K562 (cell line): ENCODE results near the gene PARD6B. TPM values are rescaled to one million over a fixed set of nuclear protein-coding genes. Genes with fewer than 3 reads are reported as not detected.

ENCODE experiments used
- ATAC-seq: fragments of 200-7000 bp; cut with Tn5 transposase; 3 replicates; pipeline ENCODE4 v1.9.1; 2020; ENCODE audit warnings: moderate library complexity
- BruUV-seq: library from RNA; stranded (reverse); fragments of 400-500 nt; replicated peaks from 2 replicates; lab custom pipeline; 2021; lab: Mats Ljungman, UMichigan
- CTCF ChIA-PET: fragments of 300-600 bp; formaldehyde crosslinking; extraction: SDS; loops from one replicate; lab custom pipeline; 2021; ENCODE audit warnings: low intra/inter-chr PET ratio; lab: Yijun Ruan, JAX
- POLR2A ChIA-PET: fragments of 300-600, 350-650 bp; sonication (Branson Sonifier 250); formaldehyde crosslinking; extraction: SDS; loops from one replicate; lab custom pipeline; 2021; ENCODE audit warnings: antibody characterized with exemption, inconsistent platforms; lab: Yijun Ruan, JAX
- DNase-seq, 4 experiments: peaks; one replicate each; pipeline versions ENCODE4 v3.0.0 to v3.0.0-alpha.2; 2011 to 2018; ENCODE audit warnings: low spot score in 3 of 4, mixed read lengths in 3 of 4; ENCODE audit errors: extremely low read depth in 1 of 4
- FAIRE-seq: peaks from 2 replicates; lab custom pipeline; 2011; peaks lifted over from hg19 to GRCh38; lab: Jason Lieb, UNC
- H2AFZ ChIP-seq: 2 replicates; pipeline ENCODE4 v1.6.0; 2011; ENCODE audit warnings: low read depth, low read length, control low read depth, inconsistent platforms
- H3K27ac ChIP-seq: fragments of 200-600 bp; 3 replicates; pipeline ENCODE4 v1.8.0; 2011; ENCODE audit warnings: low read depth, mild to moderate bottlenecking, control low read depth, inconsistent platforms, low read length, moderate library complexity, mixed read lengths; ENCODE audit errors: extremely low read depth
- H3K27me3 ChIP-seq, 2 experiments: fragments of 300-600 bp in 1 of 2; 2 replicates in 1 of 2; 3 replicates in 1 of 2; pipeline versions ENCODE4 v1.6.0 to v1.8.0; 2011; ENCODE audit warnings: inconsistent platforms in 2 of 2, low read length in 2 of 2, mild to moderate bottlenecking in 1 of 2, mixed read lengths in 1 of 2, moderate library complexity in 1 of 2; ENCODE audit not compliant: control insufficient read depth in 2 of 2, insufficient read depth in 2 of 2
- H3K36me3 ChIP-seq: fragments of 300-600 bp; 3 replicates; pipeline ENCODE4 v1.8.0; 2011; ENCODE audit warnings: mild to moderate bottlenecking, low read length, inconsistent platforms; ENCODE audit not compliant: control insufficient read depth, insufficient read depth
- H3K4me1 ChIP-seq, 2 experiments: fragments of 200-600 bp in 1 of 2; replicated peaks in 1 of 2; 2 replicates in 1 of 2; 3 replicates in 1 of 2; pipeline versions ENCODE4 v1.5.1 to v1.8.0; 2011; ENCODE audit warnings: inconsistent platforms in 2 of 2, low read length in 2 of 2, mild to moderate bottlenecking in 1 of 2, mixed read lengths in 1 of 2, moderate library complexity in 1 of 2; ENCODE audit not compliant: control insufficient read depth in 2 of 2, insufficient read depth in 2 of 2
- H3K4me2 ChIP-seq: 2 replicates; pipeline ENCODE4 v1.6.1; 2011; ENCODE audit warnings: low read length, control low read depth, inconsistent platforms, mixed read lengths; ENCODE audit not compliant: insufficient read depth
- H3K4me3 ChIP-seq: fragments of 200-600 bp; sonication (generic), shearing (Covaris generic); 2 replicates; pipeline ENCODE4 v1.5.1; 2016; ENCODE audit warnings: control low read depth, inconsistent platforms
- H3K79me2 ChIP-seq: fragments of 200-600 bp; 3 replicates; pipeline ENCODE4 v1.8.0; 2011; ENCODE audit warnings: low read length, inconsistent platforms; ENCODE audit not compliant: control insufficient read depth, insufficient read depth
- H3K9ac ChIP-seq, 2 experiments: 2 replicates each; pipeline versions ENCODE4 v1.6.0 to v1.6.1; 2011; ENCODE audit warnings: low read depth in 2 of 2, low read length in 2 of 2, control low read depth in 1 of 2, inconsistent platforms in 1 of 2, mild to moderate bottlenecking in 1 of 2, mixed read lengths in 1 of 2; ENCODE audit not compliant: insufficient read depth in 1 of 2
- H3K9me1 ChIP-seq: one replicate; pipeline ENCODE4 v1.6.0; 2011; ENCODE audit warnings: inconsistent platforms, mild to moderate bottlenecking, low read length, moderate library complexity; ENCODE audit not compliant: control insufficient read depth, insufficient read depth
- H3K9me3 ChIP-seq: replicated peaks from 2 replicates; pipeline ENCODE4 v1.5.1; 2011; ENCODE audit warnings: low read depth, low read length, inconsistent platforms; ENCODE audit not compliant: control insufficient read depth, insufficient read depth
- H4K20me1 ChIP-seq: replicated peaks from 2 replicates; pipeline ENCODE4 v1.6.1; 2011; ENCODE audit warnings: low read length, inconsistent platforms, mixed read lengths; ENCODE audit not compliant: control insufficient read depth, insufficient read depth
- ERF ChIP-seq: fragments of 450-650 bp; formaldehyde crosslinking; IDR thresholded peaks from 2 replicates; pipeline ENCODE4 v1.4.0; 2020; ENCODE audit warnings: mild to moderate bottlenecking, mixed read lengths
- GATA2 ChIP-seq: sonication (generic); formaldehyde crosslinking; IDR thresholded peaks from 2 replicates; pipeline ENCODE4 v1.4.0; 2020; ENCODE audit warnings: mild to moderate bottlenecking, missing genetic modification reagents
- MTA1 ChIP-seq: fragments of 450-650 bp; IDR thresholded peaks from 2 replicates; pipeline ENCODE4 v1.6.1; 2017; ENCODE audit warnings: borderline replicate concordance
- RNF2 ChIP-seq: sonication (generic); IDR thresholded peaks from 2 replicates; pipeline ENCODE4 v1.6.1; 2016
- SRSF9 ChIP-seq: fragments of 200-400 bp; formaldehyde crosslinking; IDR thresholded peaks from 2 replicates; pipeline ENCODE4 v1.6.1; 2017; ENCODE audit warnings: low read depth, low read length, borderline replicate concordance
- ZBTB17 ChIP-seq: fragments of 450-650 bp; formaldehyde crosslinking; IDR thresholded peaks from 2 replicates; pipeline ENCODE4 v1.4.0; 2020; ENCODE audit warnings: mild to moderate bottlenecking
- ZC3H4 ChIP-seq: sonication (generic); formaldehyde crosslinking; IDR thresholded peaks from 2 replicates; pipeline ENCODE4 v1.9.0; 2021; ENCODE audit warnings: missing genetic modification reagents, borderline replicate concordance
- ZC3H8 ChIP-seq: fragments of 450-650 bp; IDR thresholded peaks from 2 replicates; pipeline ENCODE4 v1.6.1; 2017
- ZNF3 ChIP-seq: fragments of 250-450 bp; sonication (Bioruptor Pico); IDR thresholded peaks from 2 replicates; pipeline ENCODE4 v1.5.0; 2021; ENCODE audit warnings: mild to moderate bottlenecking, moderate library complexity
- WGBS: fragments of 100-300 bp; shearing (Covaris generic); methylation state at CpG from one replicate; pipeline ENCODE4 v1.1.6; 2016; ENCODE audit warnings: low coverage, mixed read lengths; ENCODE audit not compliant: insufficient coverage; ENCODE audit errors: missing lambda C conversion rate; 5-methylcytosine and 5-hydroxymethylcytosine counted together
- in situ Hi-C: fragments of 300-500 bp; cut with MboI; formaldehyde crosslinking; loops from 4 replicates; pipeline ENCODE4 v1.15.0; 2018; ENCODE audit warnings: inconsistent platforms, mixed read lengths
- intact Hi-C: fragments of 100-400 bp; cut with micrococcal nuclease; formaldehyde crosslinking; loops from 2 replicates; pipeline ENCODE4 v1.14.2; 2022
- polyA plus RNA-seq, 8 experiments: library from polyadenylated mRNA; depleted of rRNA in 4 of 8; stranded (reverse) in 5 of 8; unstranded in 3 of 8; fragments of >200 nt; fragmentation: Nextera tagmentation in 2 of 8; fragmentation: Illumina TruSeq in 1 of 8; extraction: Ambion mirVana in 2 of 8; extraction: Trizol in 1 of 8; gene quantifications; 2 replicates each; pipeline versions ENCODE4 v1.2.1 to v1.2.3, GENCODE V29; 2011 to 2014; ENCODE audit warnings: inconsistent platforms in 1 of 8, missing spikeins in 1 of 8
- total RNA-seq, 7 experiments: library from RNA; depleted of rRNA in 6 of 7; stranded (reverse); fragments of >200 nt in 6 of 7; fragmentation: Illumina TruSeq in 2 of 7; extraction: Trizol in 2 of 7; gene quantifications; 2 replicates each; pipeline versions ENCODE4 v1.2.1 to v1.2.3, GENCODE V29; 2011 to 2021; ENCODE audit warnings: low replicate concordance in 1 of 7
- TF ChIP-seq, protein P1 (sequence below): fragments of 450-650 bp; IDR thresholded peaks from 2 replicates; pipeline ENCODE4 v1.6.1; 2016; ENCODE audit warnings: antibody characterized with exemption
- TF ChIP-seq, protein P2 (sequence below): fragments of 200-800 bp; sonication (Bioruptor generic); IDR thresholded peaks from 2 replicates; pipeline ENCODE4 v1.6.1; 2017; ENCODE audit warnings: missing genetic modification characterization, missing compliant biosample characterization
- TF ChIP-seq, protein P3 (sequence below): fragments of 450-650 bp; IDR thresholded peaks from 2 replicates; pipeline ENCODE4 v1.6.1; 2016; ENCODE audit warnings: mild to moderate bottlenecking
- TF ChIP-seq, protein P4 (sequence below): fragments of 450-650 bp; formaldehyde crosslinking; IDR thresholded peaks from 2 replicates; pipeline ENCODE4 v1.4.0; 2020; ENCODE audit warnings: mild to moderate bottlenecking, mixed read lengths
- TF ChIP-seq, protein P5 (sequence below): fragments of 250-450 bp; sonication (Bioruptor Pico); IDR thresholded peaks from 2 replicates; pipeline ENCODE4 v1.4.0; 2020; ENCODE audit warnings: mild to moderate bottlenecking

PARD6B gene
- total and polyA plus RNA-seq, 9 of the 15 experiments (the other 6 are each of a cell fraction or from before 2014, with no cell fraction given) = 1.7 to 12.3 (median 5.5) TPM

DNA sequence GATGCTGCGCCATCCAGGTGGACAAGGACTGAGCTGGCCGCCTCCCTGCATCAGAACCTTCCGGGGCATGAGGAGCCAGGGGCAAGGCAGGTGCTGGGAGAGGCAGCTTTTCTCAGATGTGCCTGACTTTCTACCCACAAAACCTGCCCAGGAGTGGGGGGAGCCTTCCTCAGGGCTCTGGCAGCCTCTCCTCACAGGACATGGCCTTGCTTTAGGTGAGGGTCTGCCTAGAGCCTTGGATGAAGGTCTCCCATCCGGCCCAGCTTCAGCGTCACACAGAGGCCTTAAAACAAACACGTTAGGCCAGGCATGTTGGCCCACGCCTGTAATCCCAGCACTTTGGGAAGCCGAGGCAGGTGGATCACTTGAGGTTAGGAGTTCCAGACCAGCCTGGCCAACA is 70.9 kb downstream of the PARD6B start:
- in situ Hi-C loops (no loop called here), intact Hi-C loops (no loop called here)
- H3K4me2 ChIP-seq = no peak overlapping the region
- FAIRE-seq (no peak), ATAC-seq (no peak), DNase-seq (no peak)
- no peaks in the 10 kb centered on the region; the same call in 1 of the 2 replicates for H4K20me1 ChIP-seq
- 29% methylated on average over 8 of the region's 8 CpGs for WGBS
- H3K4me3 ChIP-seq = no peak overlapping the region
- H3K9me3 ChIP-seq = no peaks in the 10 kb centered on the region
- CTCF ChIA-PET = no interaction called here
- no peaks in the 10 kb centered on the region for H3K79me2 ChIP-seq
- H3K27ac ChIP-seq = no peak overlapping the region
- H3K9ac ChIP-seq = no peak overlapping the region; a peak in 1 of 4 replicates
- H3K36me3 ChIP-seq = no peaks in the 10 kb centered on the region
- POLR2A ChIA-PET = no interaction called here
- BruUV-seq = no TSS peak
- H3K27me3 ChIP-seq = peaks cover 6 to 25% of the 10 kb centered on the region in 2 experiments; a peak in 3 of 5 replicates
- peaks cover 0 to 8% of the 10 kb centered on the region in 2 experiments; a peak in 4 of 5 replicates for H3K4me1 ChIP-seq
- H2AFZ ChIP-seq = no peak overlapping the region
- H3K9me1 ChIP-seq = no peaks in the 10 kb centered on the region
- TF ChIP-seq ZC3H8 = no peak
- TF ChIP-seq RNF2 = no peak
- no peak for TF ChIP-seq ZC3H4 (CRISPR knock-in tag)
- no peak for TF ChIP-seq ZNF3 (CRISPR knock-in tag)
- TF ChIP-seq ZBTB17 (CRISPR knock-in tag) = no peak
- TF ChIP-seq, protein P1, sequence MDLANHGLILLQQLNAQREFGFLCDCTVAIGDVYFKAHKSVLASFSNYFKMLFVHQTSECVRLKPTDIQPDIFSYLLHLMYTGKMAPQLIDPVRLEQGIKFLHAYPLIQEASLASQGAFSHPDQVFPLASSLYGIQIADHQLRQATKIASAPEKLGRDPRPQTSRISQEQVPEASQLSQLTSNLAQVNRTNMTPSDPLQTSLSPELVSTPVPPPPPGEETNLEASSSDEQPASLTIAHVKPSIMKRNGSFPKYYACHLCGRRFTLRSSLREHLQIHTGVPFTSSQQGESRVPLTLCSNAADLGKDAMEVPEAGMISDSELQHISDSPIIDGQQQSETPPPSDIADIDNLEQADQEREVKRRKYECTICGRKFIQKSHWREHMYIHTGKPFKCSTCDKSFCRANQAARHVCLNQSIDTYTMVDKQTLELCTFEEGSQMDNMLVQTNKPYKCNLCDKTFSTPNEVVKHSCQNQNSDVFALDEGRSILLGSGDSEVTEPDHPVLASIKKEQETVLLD = no peak
- TF ChIP-seq, protein P2, sequence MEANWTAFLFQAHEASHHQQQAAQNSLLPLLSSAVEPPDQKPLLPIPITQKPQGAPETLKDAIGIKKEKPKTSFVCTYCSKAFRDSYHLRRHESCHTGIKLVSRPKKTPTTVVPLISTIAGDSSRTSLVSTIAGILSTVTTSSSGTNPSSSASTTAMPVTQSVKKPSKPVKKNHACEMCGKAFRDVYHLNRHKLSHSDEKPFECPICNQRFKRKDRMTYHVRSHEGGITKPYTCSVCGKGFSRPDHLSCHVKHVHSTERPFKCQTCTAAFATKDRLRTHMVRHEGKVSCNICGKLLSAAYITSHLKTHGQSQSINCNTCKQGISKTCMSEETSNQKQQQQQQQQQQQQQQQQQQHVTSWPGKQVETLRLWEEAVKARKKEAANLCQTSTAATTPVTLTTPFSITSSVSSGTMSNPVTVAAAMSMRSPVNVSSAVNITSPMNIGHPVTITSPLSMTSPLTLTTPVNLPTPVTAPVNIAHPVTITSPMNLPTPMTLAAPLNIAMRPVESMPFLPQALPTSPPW (CRISPR knock-in tag) = no peak
- TF ChIP-seq, protein P3, sequence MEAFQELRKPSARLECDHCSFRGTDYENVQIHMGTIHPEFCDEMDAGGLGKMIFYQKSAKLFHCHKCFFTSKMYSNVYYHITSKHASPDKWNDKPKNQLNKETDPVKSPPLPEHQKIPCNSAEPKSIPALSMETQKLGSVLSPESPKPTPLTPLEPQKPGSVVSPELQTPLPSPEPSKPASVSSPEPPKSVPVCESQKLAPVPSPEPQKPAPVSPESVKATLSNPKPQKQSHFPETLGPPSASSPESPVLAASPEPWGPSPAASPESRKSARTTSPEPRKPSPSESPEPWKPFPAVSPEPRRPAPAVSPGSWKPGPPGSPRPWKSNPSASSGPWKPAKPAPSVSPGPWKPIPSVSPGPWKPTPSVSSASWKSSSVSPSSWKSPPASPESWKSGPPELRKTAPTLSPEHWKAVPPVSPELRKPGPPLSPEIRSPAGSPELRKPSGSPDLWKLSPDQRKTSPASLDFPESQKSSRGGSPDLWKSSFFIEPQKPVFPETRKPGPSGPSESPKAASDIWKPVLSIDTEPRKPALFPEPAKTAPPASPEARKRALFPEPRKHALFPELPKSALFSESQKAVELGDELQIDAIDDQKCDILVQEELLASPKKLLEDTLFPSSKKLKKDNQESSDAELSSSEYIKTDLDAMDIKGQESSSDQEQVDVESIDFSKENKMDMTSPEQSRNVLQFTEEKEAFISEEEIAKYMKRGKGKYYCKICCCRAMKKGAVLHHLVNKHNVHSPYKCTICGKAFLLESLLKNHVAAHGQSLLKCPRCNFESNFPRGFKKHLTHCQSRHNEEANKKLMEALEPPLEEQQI = no peak
- no peak for TF ChIP-seq ERF (CRISPR knock-in tag)
- TF ChIP-seq SRSF9 = no peak
- TF ChIP-seq, protein P4, sequence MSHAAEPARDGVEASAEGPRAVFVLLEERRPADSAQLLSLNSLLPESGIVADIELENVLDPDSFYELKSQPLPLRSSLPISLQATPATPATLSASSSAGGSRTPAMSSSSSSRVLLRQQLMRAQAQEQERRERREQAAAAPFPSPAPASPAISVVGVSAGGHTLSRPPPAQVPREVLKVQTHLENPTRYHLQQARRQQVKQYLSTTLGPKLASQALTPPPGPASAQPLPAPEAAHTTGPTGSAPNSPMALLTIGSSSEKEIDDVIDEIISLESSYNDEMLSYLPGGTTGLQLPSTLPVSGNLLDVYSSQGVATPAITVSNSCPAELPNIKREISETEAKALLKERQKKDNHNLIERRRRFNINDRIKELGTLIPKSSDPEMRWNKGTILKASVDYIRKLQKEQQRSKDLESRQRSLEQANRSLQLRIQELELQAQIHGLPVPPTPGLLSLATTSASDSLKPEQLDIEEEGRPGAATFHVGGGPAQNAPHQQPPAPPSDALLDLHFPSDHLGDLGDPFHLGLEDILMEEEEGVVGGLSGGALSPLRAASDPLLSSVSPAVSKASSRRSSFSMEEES (CRISPR knock-in tag) = no peak
- no peak for TF ChIP-seq GATA2 (CRISPR knock-in tag)
- TF ChIP-seq, protein P5, sequence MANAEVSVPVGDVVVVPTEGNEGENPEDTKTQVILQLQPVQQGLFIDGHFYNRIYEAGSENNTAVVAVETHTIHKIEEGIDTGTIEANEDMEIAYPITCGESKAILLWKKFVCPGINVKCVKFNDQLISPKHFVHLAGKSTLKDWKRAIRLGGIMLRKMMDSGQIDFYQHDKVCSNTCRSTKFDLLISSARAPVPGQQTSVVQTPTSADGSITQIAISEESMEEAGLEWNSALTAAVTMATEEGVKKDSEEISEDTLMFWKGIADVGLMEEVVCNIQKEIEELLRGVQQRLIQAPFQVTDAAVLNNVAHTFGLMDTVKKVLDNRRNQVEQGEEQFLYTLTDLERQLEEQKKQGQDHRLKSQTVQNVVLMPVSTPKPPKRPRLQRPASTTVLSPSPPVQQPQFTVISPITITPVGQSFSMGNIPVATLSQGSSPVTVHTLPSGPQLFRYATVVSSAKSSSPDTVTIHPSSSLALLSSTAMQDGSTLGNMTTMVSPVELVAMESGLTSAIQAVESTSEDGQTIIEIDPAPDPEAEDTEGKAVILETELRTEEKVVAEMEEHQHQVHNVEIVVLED = no peak
- TF ChIP-seq MTA1 = no peak
